ENCODE results near the gene IGF2BP3.

DNA sequence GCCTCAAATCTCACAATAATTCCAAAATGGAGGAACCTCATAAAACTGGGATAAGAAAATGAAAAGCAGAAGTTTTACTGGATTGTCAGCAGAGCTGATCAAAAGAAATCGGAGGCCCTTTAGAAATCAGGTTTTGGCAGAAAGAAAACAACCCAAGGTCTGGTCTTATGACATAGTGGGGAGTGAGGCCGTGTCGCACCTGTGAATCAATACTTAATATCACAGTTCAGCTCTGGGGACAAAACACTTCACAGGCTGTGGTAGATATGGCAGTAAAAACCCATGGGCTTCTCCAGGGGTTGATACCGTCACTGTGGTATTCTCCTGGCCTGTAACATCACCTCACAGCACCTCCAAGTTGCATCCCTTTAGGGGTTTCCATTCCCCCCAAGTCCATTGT, 177.7 kb downstream of the IGF2BP3 start:
- TF ChIP-seq POLR2A (IDR thresholded peaks at IDR 0.05; ENCODE audit: low read depth, low read length): no peak
- TF ChIP-seq TAF1 (IDR thresholded peaks at IDR 0.05; ENCODE audit: low read depth, low read length): no peak
- TF ChIP-seq POLR2AphosphoS5 (IDR thresholded peaks at IDR 0.05; ENCODE audit: low read depth, low read length): no peak

All from GM12891 (cell line).